ENCODE results near the gene LRCH1. TPM values are rescaled to one million over a fixed set of nuclear protein-coding genes. Genes with fewer than 3 reads are reported as not detected.

Gene LRCH1
- total and polyA plus RNA-seq, 7 donors = 1.7 to 7.9 (median 4.1) TPM

DNA sequence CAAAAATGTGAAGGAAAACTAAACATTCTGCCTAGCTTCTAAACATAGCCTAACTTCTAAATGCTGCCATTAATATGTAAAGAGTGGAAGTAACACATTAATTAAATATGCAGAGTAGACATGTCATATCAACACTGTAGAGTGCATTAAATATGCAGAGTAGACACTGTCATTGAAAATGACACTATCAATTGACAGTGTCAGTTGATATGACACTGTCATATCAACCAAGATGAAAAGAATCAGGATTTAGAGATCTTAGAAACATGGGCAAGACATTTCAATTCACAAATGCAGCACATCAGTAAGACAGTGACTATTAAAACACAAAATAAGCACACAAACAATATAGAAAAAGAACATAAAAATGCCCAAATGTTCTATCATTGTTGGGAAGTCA is 218.7 kb downstream of the LRCH1 start:
- H3K27me3 ChIP-seq (ENCODE audit: insufficient read depth in 3 of 3, low read length in 2 of 3) = no peaks in the 10 kb centered on the region
- H3K9me3 ChIP-seq = no peaks in the 10 kb centered on the region
- H3K27ac ChIP-seq = no peak overlapping the region
- intact Hi-C loops (cut with DNase I) = loop anchor here in 1 of 2 donors (10.0 kb wide), 1 partner anchor 807 kb away; no protein-coding TSS in a partner anchor
- no peaks in the 10 kb centered on the region for H3K4me1 ChIP-seq
- TF ChIP-seq, protein P1, sequence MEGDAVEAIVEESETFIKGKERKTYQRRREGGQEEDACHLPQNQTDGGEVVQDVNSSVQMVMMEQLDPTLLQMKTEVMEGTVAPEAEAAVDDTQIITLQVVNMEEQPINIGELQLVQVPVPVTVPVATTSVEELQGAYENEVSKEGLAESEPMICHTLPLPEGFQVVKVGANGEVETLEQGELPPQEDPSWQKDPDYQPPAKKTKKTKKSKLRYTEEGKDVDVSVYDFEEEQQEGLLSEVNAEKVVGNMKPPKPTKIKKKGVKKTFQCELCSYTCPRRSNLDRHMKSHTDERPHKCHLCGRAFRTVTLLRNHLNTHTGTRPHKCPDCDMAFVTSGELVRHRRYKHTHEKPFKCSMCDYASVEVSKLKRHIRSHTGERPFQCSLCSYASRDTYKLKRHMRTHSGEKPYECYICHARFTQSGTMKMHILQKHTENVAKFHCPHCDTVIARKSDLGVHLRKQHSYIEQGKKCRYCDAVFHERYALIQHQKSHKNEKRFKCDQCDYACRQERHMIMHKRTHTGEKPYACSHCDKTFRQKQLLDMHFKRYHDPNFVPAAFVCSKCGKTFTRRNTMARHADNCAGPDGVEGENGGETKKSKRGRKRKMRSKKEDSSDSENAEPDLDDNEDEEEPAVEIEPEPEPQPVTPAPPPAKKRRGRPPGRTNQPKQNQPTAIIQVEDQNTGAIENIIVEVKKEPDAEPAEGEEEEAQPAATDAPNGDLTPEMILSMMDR (IDR thresholded peaks at IDR 0.05) = no peak
- ATAC-seq (no peak), DNase-seq (no peak)
- no peak overlapping the region for H3K4me3 ChIP-seq
- H3K36me3 ChIP-seq (ENCODE audit: insufficient read depth in 1 of 2, low read depth in 1 of 2) = peaks cover 4 to 68% of the 10 kb centered on the region in 2 donors

DNA sequence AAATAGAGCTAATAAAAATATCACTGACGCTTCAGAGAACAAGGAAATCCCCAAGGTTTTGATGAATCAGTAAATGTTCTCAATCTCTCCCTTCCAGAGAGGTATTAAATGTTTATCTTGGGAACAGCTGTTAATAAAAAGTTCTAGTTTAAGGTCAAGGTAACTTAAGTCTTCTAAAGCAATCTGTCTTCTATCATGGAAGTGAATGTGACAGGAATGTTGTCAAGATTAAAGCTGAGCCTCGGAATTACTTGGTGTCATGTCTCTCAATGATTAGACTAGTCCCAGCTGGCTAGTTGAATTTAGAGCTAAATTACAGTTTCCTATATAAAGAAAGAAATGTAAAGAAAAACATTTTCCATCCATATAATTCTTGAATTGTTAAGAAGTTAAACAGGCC is 220.6 kb downstream of the LRCH1 start:
- H3K4me3 ChIP-seq = no peak overlapping the region
- H3K36me3 ChIP-seq (ENCODE audit: insufficient read depth in 1 of 2, low read depth in 1 of 2) = peaks cover 4 to 87% of the 10 kb centered on the region in 2 donors
- 23 to 54% (median 25%) methylated on average over 2 of the region's 2 CpGs for WGBS, 3 donors

GRCh38 chr13:46775385-46776107 is 222.6 kb downstream of the LRCH1 start:
- Histone ChIP-seq H3K9me3 (no peaks in the 10 kb centered on the region), H3K4me1 (no peaks in the 10 kb centered on the region), H3K27ac (no peak overlapping the region), H3K27me3 (ENCODE audit: insufficient read depth in 3 of 3, low read length in 2 of 3) (no peaks in the 10 kb centered on the region), H3K36me3 (ENCODE audit: insufficient read depth in 1 of 2, low read depth in 1 of 2) (peaks cover 4 to 100% of the 10 kb centered on the region in 2 donors), H3K4me3 (no peak overlapping the region)
- ATAC-seq (no peak), DNase-seq (no peak)
- intact Hi-C loops (cut with DNase I) = loop anchor here in 1 of 2 donors (10.0 kb wide), 1 partner anchor 811 kb away; no protein-coding TSS in a partner anchor
- TF ChIP-seq, protein P1 (IDR thresholded peaks at IDR 0.05) = no peak
- 51 to 77% (median 71%) methylated on average over 8 of the region's 8 CpGs for WGBS, 3 donors

More for the DNA sequence above, 220.6 kb downstream of the LRCH1 start:
- no peaks in the 10 kb centered on the region for H3K27me3 ChIP-seq (ENCODE audit: insufficient read depth in 3 of 3, low read length in 2 of 3)
- H3K9me3 ChIP-seq = no peaks in the 10 kb centered on the region
- TF ChIP-seq, protein P1 (IDR thresholded peaks at IDR 0.05) = no peak
- no peak for ATAC-seq
- DNase-seq = no peak
- no peak overlapping the region for H3K27ac ChIP-seq
- no peaks in the 10 kb centered on the region for H3K4me1 ChIP-seq
- intact Hi-C loops (cut with DNase I) = loop anchor here in 1 of 2 donors (10.0 kb wide), 1 partner anchor 809 kb away; no protein-coding TSS in a partner anchor

DNA sequence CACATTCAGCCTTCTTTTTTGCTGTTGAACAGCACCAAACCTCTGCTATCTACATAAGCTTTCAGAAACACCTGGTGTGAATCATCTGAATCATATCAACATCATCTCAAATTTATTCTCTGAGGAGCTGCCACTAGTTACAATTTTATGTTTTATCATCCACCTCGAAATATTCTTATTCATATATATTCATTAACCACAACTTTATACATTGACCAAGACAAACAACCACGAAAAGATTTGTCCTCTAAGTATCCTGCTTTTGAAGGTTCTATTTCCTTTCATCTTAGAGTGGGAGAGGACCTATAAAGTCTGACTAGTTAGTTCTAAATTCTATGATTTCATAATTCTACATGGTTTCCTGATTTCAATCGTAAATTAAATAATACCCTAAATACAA is 225.1 kb downstream of the LRCH1 start:
- TF ChIP-seq, protein P1 (IDR thresholded peaks at IDR 0.05) = no peak
- DNase-seq (no peak), ATAC-seq (no peak)
- Histone ChIP-seq H3K9me3 (no peaks in the 10 kb centered on the region), H3K36me3 (ENCODE audit: insufficient read depth in 1 of 2, low read depth in 1 of 2) (peaks cover 4 to 100% of the 10 kb centered on the region in 2 donors), H3K4me1 (no peaks in the 10 kb centered on the region), H3K27ac (no peak overlapping the region), H3K4me3 (no peak overlapping the region), H3K27me3 (ENCODE audit: insufficient read depth in 3 of 3, low read length in 2 of 3) (no peaks in the 10 kb centered on the region)
- intact Hi-C loops (cut with DNase I) = loop anchor here in 1 of 2 donors (10.0 kb wide), 1 partner anchor 813 kb away; no protein-coding TSS in a partner anchor
- 86 to 92% (median 92%) methylated on average over 3 of the region's 3 CpGs for WGBS, 3 donors

All from psoas muscle (tissue), 8 donors.